GM19372 (cell line): ENCODE data around the gene MTPN.

Experiments used
- ATAC-seq: cut with Tn5 transposase; IDR thresholded peaks from one replicate; pipeline ENCODE4 v1.9.1; 2021; ENCODE audit warnings: mild to moderate bottlenecking, low read depth, moderate library complexity; ENCODE audit not compliant: unreplicated experiment

The MTPN gene

GRCh38 chr7:135959646-135960363 is 17.4 kb downstream of the MTPN start:
- ATAC-seq = no peak

GRCh38 chr7:135958173-135958572 is 19.0 kb downstream of the MTPN start:
- ATAC-seq = no peak

DNA sequence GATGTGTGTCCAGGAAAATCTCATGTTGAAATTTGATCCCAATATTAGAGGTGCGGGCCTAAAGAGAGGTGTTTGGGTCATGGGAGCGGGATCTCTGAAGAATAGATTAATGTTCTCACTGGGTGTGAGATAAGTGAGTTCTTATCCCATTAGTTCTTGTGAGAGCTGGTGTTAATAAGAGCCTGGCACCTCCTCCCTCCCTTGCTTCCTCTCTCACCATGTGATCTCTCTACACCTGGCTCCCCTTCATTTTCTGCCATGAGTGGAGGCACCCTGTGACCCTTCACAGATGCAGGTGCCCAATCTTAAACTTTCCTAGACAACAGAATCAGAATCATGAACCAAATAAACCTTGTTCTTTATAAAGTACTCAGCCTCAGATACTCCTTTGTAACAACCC is 19.5 kb downstream of the MTPN start:
- ATAC-seq = no peak

DNA sequence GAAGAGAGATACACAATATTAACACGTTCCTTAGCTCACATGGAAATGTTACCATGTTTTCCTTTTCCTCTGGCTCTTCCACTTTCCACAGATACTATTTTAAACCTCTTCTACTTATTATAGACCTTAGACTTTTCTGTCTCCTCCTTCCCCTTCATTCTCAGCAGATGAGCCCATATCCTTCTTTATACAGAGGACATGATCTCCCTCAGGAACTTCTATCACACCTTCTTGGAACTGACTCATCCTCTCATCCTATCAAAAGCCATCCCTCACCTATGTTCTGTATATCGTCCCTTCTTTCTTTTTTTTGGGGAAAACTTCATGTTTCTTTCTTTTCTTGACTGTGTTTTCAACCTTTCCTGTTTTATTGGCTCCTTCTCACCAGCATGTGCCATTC is 20.8 kb downstream of the MTPN start:
- ATAC-seq = no peak

DNA sequence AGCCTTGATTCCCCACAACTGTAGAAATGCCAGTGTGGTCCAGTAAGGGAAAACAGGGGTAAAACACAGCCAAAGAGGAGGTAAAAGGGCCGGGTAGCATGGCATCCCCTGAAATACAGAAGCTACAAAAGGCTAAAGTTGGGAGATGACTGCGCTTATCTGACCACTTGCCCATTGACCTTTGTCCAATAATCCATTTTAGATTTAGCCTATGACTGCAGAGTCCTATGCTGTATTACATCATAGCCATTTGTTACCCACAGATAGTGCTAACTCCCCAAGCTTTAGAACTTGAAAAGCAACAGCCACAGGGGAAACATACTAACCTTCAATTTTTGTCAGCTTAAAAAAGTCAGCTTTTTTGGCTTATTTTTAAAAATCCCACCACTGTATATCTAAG is 26.2 kb downstream of the MTPN start:
- no peak for ATAC-seq

DNA sequence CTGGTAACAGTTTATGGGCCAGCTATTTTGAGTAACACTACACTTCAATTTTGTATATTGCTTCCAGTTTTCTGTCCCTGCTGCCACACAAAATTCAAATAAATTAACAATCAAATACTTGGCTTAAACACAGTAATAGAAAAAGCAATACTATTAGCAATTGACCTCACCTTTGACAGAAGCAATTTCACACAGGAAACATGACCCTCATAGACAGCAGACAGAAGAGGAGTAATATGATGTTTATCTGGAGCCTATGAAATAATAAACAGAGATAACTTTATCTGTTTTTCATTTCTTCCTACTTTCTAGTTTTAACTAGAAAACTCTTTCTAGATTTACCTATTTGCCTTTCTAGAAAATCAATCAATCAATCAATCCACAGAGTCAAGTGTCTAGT is 26.7 kb downstream of the MTPN start:
- no peak for ATAC-seq

DNA sequence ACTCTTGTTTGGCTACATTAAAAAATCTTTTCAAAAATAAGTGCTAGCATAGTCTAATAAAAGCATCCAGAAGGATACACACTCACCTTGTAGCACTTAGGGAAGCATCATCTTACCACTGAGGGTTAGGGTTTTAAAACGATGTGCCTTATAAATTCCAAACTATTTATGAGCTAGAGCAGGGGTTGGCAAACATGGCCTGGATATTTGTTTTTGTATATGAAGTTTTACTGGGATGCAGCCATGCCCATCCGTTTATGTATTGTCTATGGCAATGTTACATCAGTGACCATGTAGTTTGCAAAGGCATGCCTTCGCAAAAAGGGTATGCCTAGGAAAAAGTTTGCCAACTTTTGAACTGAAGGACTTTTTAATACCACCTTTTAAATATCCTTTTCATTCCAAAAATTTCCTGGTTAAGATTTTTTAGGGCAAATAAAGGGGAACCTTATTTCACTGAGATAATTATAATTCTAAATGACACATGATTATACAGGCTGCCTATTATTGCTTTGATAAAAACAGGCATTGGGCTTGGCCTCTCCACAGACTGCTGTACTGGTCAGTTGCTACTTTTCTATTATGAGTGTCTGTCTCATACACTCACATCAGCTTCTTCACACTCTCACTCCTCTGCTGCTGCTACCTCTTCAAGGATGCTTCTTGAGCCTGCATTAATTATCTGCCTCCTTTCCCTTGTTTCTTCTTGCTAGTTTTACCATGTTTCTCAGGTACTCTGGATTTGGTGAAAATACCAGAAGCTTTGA is 30.7 kb downstream of the MTPN start:
- no peak for ATAC-seq

- no peak for ATAC-seq
These were observed 32.4 kb downstream of the MTPN start for GRCh38 chr7:135944753-135945152.

DNA sequence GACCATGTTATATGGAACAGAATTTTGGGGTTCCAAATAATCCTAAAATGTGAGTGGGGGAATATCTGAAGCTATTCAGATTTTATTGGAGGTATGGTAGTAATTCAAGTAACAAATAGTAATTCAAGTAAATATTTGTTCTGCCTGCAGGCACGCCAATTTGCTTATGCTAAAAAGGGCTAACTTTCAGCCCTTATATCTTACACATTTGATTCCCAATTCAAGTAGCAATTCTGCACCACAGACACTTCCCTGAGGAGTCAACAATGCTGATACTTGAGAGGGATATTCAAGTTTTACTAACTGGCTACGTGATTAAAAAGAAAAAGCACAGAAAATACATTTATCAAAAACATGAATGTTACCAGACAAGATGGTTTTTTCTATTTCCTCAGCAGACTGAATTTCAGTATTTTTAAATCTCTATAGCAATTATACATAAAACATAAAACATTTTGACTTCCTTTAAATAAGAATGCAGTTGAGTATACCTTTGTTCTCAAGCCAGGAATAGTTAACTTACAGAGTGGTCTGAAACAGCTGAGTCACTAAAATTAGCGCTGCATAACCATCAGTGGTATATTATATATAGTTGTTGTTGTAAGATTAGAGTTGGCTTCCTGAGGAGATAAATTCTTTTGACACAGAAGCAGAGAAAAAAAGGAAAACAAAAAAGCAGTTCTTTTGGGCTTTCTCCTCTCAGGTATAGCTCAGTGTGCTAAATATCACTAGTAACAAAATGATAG is 33.9 kb downstream of the MTPN start:
- no peak for ATAC-seq

- peak; percentile 81 for ATAC-seq
These were observed 34.5 kb downstream of the MTPN start for GRCh38 chr7:135942614-135943013.

DNA sequence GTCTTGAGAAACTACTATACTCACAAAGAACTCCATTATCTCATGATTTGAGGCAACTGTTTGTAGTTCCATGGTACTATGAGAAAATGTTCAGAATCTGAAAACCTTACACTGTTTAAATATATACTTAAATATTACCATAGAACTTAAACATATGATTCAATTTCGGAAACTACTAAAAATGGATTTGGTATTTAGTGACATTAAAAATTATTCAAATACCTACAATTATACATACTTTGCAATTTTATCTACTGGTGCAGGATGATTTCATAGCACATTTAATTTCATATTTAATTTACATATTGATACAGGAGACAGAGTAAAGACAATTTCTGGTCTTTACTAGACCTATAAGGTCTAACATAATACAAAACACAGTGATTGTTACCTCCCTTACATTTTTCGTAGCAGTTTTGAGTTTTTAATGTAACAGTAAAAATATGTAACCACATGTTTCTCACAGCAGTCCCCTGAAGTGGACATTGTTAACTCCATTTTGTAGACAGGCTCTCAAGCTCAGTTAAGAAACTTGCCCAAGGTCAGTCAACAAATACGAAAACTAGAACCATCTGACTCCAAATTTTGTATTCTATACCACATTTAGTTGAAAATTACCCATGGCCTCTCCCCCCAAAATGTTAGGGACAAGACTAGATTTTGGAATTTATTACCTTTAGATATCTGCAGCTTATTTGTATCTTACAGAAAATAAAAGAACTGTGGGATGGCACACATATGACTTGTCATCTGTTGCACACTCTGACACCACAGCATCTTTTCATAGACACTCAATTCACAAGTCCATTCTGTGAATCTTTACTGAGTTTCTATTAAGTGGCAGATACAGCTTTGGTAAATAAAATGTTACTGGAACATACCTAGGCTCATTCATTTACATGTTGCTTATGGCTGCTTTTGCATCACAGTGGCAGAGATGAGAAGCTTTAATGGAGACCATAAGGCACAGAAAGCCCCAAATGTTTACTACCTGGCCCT is 36.8 kb downstream of the MTPN start:
- no peak for ATAC-seq

GRCh38 chr7:135939261-135939812 is 37.8 kb downstream of the MTPN start:
- no peak for ATAC-seq

GRCh38 chr7:135938563-135938962 is 38.6 kb downstream of the MTPN start:
- peak; percentile 46 for ATAC-seq

DNA sequence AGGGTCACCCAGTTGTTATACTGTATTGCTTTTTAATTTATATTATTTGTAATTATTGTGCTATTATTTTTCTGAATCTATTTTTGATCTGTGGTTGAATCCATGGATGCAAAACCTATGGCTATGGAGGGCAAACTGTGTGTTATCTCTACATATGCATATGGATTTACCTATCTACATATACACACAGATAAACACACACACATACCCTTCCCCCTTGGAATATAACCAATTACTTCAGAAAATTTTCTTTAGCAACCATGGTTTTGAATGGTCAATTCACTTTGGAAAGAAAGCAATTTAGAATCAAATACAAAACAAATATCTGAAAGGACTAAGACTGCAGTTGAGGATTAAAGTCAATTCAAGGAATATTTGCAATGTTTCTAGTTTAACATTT is 39.1 kb downstream of the MTPN start:
- ATAC-seq = no peak

GRCh38 chr7:135936497-135937217 is 40.5 kb downstream of the MTPN start:
- ATAC-seq = no peak

DNA sequence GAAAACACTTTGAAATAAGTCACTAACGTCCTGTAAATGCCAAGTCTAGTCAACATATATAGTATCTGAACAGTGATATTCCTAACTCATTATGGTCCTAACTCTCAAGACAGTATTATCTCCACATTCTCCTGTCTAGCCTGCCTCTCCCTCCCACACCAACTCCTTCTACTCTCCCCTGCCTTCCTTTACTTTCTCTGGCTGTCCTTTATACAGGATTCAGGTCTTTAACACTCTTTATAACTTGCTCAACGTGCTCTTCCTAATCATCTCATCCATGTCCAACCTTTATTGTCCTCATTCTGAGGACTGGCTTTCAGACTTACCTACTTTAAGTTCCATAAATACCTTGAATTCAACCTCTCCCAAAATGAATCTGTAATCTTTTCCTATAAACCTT is 42.5 kb downstream of the MTPN start:
- no peak for ATAC-seq

- ATAC-seq = no peak
These were observed 43.5 kb downstream of the MTPN start for GRCh38 chr7:135933509-135934188.

DNA sequence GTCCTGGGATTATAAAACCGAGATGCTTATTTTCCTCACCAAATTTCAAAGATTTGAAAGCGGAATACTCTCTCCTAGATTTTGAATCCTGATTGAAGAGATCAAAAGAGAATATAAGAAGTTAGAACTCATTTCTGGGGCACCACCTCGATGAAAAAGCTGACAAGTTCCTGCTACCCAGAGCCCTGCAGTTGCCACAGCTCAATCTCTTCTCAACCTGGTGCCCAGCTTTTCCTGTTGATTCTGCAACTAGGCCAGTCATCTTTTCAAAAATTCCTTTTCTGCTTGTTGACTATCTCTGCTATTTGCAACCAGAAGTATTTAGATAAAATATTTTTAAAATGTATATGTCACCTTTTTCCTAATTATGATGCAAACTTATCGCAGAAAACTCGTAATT is 45.0 kb downstream of the MTPN start:
- ATAC-seq = no peak
